SK-N-DZ (cell line): ENCODE measurements around the gene SCD. TPM values are rescaled to one million over a fixed set of nuclear protein-coding genes. Genes with fewer than 3 reads are reported as not detected.
"Not testable (repeated sequence)": the region's sequence is repeated elsewhere in the genome, so short reads cannot be mapped to it uniquely, and the experiment has no call there.

Source experiments
- DNase-seq: peaks from one replicate; pipeline ENCODE4 v3.0.0-alpha.2; 2015; ENCODE audit warnings: low spot score
- polyA plus RNA-seq, 2 experiments: library from polyadenylated mRNA; depleted of rRNA; stranded (reverse); fragments of >200 nt; gene quantifications; 2 replicates each; pipeline ENCODE4 v1.2.3, GENCODE V29; 2014

The SCD gene
- polyA plus RNA-seq (2014; cell fraction: cytosol; rRNA removed): 280 and 284 TPM in 2 replicates
- 87.8 and 102 TPM in 2 replicates for polyA plus RNA-seq (2014; cell fraction: nucleus; rRNA removed)

DNA sequence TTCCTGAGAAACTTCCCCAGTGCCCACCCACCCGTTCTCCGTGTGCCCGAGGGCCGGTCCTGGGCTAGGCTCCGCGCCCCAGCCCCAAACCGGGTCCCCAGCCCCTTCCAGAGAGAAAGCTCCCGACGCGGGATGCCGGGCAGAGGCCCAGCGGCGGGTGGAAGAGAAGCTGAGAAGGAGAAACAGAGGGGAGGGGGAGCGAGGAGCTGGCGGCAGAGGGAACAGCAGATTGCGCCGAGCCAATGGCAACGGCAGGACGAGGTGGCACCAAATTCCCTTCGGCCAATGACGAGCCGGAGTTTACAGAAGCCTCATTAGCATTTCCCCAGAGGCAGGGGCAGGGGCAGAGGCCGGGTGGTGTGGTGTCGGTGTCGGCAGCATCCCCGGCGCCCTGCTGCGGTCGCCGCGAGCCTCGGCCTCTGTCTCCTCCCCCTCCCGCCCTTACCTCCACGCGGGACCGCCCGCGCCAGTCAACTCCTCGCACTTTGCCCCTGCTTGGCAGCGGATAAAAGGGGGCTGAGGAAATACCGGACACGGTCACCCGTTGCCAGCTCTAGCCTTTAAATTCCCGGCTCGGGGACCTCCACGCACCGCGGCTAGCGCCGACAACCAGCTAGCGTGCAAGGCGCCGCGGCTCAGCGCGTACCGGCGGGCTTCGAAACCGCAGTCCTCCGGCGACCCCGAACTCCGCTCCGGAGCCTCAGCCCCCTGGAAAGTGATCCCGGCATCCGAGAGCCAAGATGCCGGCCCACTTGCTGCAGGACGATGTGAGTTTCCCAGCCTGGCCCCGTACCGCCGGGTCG lies at the start of gene SCD:
Gene SCD, plus strand, starts transcription at position 469 of the 803 bp plus-strand sequence. Its CDS starts 272 bp downstream, at position 741.
- DNase-seq: peak; percentile 98

DNA sequence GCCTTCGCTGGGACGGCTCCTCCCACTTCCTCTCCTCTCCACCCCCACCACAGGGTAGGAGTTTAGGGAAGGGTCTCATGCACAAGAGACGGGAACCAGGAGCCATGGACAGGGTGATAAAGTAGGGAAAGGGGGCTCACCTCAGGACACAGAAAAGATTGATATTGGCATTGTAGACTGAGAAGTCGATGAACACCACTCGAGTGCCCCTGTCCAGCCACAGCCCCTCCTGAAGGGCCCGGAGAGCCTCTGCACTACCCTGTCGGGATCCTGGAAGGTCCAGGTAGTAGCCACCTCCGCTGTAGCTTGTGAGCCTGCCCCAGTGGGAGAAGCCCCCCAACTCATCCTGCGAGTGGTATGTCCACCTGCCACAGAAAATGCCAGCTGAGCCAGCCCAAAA lies 49.8 kb upstream of the SCD start:
- no peak for DNase-seq

DNA sequence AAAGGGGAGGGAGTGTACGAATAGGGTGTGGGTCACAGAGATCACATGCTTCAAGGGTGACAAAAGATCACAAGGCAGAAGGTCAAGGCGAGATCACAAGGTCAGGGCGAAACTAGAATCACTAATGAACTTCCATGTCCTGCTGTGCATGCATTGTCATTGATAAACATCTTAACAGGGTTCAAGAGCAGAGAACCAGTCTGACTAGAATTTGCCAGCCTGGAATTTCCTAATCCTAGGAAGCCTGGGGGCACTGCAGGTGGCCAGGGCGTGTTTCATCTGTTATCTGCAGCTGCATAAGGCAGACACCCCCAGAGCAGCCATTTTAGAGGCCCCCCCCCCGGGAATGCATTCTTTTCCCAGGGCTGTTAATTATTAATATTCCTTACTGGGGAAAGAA lies 45.9 kb upstream of the SCD start:
- DNase-seq: not testable (repeated sequence)

DNA sequence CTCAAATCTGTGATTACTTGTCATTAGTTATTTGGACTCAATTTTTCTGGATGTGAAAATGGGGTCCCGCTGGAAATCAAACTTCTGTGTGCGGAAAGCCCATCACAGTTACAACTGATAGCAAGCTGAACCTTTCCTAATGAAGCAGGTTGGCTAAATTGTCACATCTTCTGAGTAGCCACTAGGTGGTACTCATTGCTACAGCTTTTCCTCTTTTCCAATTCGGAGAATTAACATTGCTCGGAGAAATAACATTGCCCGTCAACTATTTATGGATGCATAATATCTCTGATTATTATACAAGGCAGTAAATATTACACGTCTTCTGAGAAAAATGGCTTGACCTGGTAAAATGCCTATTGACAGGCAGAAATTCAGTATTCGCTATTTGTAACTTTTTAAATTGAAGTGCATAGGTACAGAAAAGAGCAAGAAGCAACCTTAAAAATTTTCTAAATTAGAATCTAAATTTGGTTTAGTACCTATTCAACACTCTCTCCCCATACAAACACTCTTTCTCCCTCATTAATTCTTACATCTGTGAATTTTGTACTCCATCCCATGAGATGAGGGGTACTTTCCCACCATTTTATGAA lies 43.2 kb upstream of the SCD start:
- DNase-seq: peak; percentile 29

DNA sequence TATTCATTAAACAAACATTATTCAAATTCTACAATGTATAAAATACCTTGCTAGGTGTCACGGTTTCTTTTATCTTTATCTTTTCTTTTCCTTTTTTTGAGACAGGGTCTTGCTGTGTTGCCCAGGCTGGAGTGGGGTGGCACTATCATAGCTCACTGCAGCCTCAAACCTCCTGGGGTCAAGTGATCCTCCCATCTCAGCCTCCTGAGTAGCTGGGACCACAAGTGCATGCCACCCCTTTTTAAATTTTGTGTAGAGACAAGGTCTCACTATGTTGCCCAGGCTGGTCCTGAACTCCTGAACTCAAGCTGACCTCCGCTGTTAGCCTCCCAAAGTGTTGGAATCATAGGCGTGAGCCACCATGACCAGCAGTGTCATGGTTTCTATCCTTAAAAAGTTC lies 42.6 kb upstream of the SCD start:
- no peak for DNase-seq

DNA sequence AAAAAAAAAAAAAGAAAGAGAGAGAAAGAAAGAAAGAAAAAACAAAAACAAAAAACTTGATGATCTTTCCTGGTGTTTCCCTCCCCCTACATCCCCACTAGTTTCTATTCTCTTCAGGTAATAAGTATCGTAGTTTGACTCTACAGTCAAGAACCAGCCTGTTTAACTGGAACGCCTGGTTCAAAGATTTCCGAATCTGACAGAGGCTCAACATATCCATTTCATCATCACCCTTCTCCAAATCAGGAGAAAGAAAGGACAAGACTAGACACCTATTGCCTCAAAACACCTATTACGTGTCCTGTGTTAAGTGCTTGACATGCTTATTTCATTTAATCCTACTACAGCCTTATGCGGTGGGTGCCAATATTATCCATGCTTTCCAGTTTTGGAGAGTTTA lies 40.2 kb upstream of the SCD start:
- DNase-seq: no peak

DNA sequence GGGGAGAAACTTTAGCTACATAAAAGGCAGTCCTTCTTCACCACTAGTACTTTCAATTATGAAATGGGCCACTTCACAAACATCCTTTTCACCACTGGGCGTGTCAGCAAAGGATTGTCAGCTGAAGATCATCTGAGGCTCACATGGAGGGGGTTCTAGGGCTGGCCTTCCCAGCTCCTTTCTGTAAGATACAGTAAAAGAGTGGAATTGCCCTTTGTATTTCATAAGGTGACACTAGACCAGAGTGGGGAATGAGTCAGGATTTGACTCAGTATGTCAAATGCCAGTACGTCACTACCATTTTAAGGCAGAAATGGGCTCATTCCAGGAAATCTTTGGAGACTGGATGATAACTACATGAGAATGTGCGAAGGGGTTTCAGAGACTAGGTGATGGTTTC lies 39.3 kb upstream of the SCD start:
- no peak for DNase-seq

DNA sequence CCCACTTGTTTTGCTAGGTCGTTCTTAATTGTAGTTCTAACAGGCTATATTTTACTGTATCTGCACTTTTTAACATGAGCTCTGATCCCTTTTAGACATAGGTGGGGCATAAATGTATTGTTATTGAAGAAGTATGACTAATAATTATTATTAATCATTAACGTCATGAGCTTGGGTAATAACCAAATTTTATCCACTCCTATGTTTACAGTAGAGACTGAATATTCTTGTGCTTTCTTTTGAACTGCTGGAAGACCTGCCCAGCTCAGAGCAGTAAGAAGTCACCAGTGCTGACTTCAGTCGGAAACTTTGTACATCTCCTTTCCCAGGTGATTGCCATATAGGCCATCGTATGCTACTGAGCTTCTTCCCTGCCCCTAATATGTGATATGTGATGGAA lies 35.7 kb upstream of the SCD start:
- DNase-seq: no peak

DNA sequence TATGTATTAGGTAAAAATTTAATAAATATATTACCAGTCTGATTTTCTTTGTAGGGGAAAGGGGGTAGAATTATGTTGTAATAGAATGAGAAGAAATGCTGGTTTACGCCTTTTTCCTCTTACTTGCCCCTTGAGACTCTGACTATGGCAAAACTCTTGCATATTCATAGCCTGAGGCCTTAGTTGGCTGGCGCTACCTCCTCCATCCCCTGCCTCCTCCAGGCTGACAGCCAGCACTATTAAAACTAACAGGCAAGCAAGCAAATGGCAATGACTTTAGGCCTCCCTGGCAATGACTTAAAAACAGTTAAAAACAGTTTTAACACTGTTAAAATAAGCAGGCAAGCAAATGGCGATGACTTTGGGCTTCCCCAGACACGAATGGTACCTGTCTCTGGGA lies 31.4 kb upstream of the SCD start:
- no peak for DNase-seq

DNA sequence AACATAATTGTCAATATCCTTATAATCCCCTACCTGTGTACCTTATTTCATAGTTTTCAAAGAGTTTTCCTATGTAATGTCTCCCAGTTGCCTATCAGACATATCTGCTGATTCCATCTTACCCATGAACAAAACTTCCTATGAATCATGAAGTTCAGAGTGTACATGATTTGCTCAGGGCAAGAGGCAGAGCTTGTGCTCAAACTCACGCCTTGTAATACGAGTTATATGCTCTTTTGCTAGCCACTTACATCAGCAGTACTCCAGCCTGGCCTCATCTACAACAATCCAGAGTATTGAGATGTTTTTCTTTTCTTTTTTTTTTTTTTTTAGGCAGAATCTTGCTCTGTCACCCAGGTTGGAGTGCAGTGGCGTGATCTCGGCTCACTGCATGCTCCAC lies 28.8 kb upstream of the SCD start:
- no peak for DNase-seq

DNA sequence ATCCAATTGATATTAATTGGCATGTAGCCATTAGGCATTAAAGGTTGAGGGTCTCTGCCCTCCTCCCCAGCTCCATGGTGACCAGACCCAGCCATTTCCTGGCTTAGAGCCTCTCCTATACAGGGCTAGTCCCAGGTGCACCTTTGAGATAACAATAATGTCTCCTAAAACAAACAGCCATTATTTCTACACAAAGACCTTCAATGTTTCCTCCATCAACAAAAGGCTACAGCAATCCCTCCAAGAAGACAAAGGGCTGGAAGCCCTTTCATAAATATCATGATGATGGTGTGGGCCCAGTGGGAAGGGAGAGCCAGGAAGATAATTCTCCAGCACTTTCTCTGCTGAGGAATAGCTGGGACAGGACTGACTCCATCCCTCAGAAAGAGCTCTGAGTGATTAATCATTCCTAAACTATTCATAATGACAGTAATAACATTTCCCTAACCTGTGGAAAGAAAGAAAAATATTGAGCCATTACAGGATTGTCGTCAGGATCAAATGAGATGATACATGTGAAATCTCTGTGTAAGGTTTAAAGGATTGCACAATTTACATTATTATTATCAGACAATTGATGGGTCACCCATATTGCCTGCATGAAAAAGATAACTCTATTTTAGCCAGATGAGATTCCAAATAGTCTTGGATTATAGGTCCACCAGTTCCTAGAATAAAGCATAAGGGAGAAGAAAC lies 27.2 kb upstream of the SCD start:
- no peak for DNase-seq

DNA sequence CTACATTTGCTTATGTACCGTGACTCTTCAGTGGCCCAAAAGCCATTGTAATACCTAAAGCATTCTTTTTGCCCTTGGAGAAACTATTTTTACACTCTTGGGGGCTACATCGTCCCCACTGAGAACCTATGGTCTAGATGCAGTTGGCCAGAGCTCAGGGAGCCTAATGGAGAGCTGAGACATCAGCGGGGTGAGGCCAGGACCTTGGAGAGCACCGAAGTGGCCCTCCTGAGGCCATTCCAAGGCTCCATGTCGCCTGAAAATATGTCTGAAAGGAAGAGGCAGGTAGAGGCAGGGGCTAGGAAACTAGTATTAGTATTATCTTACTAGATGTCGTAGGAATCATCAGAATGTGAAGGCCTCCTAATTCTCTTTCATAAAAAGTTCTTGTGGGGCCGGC lies 21.9 kb upstream of the SCD start:
- DNase-seq: no peak

DNA sequence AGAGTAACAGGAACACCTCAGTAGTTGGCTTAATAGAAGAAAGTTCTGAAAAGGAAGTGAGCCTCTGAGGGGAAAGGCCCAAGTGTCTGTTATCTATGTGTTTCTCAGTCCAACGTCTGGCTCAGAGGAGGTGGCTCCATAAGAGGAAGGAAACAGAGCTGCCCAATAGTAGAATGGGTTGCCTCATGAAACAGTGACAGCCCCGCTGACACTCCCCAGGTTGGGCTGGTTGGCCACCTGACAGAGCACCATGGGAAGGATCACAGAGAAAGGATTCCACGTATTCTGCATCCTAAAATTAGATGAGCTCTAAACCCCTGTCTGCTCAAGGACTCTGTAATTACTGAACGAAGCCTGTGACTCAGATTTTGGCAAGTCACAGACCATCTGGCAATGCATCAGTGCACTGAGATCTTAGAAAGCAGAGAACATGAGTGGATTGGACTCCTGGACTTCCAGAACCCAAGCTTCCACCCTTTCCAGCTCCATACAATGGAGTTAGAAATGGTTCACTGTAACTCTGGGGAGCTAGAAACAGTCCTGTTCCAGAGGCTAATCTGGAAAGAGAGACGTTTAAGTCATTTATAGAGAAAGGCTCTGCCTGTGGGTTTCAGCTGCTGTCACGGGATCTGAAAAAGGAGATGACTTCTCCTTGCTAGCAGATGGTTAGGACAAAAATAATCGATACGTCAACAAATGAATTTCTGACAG lies 19.9 kb upstream of the SCD start:
- DNase-seq: no peak

DNA sequence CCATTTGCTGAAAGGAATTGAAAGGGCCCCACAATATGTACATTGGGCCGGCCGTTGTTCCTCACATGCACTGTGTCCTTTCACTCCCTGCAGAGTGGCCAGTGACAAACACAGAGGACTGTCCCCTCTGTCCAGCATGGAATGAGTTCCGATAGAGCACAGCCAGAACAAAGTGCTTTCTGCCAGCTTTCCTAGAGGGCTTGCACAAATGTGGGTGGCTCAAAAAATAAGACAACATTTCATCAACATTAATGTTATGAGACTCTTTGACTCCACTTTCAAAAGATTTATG lies 19.4 kb upstream of the SCD start:
- no peak for DNase-seq

DNA sequence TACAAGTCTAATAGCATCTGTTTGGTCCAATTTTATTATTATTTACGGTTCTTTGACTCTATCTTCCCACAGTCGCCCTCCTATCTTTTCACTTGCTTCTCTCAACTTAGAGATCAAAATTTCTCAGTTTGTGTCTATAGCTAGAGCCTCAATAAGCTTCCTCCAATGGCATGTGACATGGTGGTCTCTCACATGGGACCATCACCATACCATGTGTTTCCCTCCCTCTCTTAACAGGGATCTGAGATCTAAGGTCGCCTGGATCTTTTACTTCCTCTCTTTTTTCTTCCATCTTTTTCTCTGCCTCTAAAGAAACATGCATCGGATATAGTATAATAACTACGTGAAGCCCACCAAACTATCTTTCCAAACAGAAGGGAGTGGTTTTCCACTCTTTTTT lies 18.8 kb upstream of the SCD start:
- DNase-seq: no peak

DNA sequence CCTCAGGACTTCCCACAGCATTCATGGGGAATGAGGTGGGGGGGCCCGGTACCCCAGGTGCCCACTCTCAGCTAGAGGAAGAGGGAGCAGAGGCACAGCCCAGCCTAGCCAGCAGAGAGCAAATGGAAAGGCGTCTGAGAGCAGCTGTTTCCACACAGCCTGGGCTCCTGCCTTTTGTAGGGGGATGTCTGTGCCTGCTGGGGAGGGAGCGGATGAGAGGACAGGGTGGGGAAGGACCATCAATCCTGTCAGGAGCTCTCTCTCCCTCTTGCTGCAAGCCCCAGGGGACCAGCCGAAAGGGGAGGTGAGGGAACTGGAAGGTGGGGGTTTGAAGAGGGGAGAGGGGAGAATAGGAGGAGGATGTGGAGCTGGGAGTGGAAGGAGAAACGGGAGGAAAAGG lies 17.0 kb upstream of the SCD start, which contains the start of gene PKD2L1:
Gene PKD2L1, minus strand, starts transcription at position 150 of the 400 bp plus-strand sequence. Its CDS starts 125 bp downstream, at position 25.
- DNase-seq: peak; percentile 26

DNA sequence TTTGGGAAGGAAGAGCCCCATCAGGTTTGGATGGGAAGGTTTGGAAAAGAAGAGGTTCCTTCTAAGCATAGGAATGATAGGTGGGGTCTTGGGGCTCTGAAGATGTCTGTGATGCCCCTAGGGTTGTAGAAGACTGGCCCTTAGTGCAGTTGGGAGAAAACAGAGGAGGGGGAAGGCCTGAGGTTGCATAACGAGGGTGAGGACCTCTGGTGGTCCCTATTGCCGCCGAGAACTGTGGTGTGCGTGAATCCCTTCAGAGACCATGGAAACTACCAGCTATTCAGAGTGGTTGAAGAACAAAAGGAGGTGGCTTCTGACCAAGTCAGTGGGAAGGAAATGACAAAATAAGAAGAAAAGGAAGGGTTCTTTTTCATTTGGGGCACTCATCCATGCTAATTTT lies 13.9 kb upstream of the SCD start:
- DNase-seq: no peak

DNA sequence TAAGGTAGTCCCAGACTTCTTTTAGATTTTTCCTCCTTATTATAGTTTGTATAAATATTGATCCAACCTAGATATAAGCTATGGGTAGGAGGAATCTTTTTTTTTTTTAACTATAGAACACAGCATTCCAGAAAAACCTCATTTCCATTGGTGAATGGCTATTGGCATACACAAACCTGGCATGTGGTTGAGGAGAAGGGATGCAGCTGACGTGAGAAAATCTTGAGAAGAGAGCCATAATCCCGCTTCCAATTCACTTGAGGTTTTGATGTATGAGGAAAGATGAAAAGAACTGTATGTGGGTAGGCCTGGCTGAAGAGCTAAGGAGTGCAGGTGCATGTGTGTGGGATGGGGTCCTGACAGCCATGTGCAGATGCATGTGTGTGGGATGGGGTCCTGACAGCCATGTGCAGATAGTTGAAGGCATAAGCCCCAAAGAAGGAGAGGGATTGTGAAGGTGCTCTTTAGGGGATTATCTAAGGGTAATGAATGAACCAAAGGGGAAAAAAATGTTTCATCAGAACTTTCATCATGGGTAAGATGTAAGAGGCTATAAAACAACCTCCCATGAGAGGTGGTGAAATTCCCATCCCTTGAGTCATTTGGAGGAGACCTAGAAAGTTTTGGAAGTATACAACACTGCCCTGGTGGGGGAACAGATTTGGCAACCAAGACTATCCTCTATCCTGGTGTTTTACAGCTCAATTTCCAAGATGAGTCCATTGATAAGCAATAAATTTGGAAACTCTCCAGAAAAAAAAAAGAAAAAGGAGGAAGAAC lies 13.2 kb upstream of the SCD start:
- DNase-seq: no peak

DNA sequence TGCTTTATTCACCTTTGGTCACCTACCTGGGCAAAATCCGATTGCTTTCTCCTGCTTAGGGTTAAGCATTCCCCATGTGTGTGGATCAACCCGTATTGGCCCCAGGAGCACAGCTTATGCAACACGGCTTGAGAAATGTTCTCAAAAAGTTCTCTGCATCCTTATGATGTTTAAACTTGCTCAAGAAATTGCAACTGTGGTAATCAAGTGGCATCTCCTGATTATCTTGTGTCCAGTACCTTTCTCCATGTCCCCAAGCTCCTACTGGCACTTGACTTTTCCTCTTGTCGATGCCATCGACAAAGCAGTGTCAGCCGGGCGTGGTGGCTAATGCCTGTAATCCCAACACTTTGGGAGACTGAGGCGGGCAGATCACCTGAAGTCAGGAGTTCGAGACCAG lies 12.3 kb upstream of the SCD start:
- no peak for DNase-seq

DNA sequence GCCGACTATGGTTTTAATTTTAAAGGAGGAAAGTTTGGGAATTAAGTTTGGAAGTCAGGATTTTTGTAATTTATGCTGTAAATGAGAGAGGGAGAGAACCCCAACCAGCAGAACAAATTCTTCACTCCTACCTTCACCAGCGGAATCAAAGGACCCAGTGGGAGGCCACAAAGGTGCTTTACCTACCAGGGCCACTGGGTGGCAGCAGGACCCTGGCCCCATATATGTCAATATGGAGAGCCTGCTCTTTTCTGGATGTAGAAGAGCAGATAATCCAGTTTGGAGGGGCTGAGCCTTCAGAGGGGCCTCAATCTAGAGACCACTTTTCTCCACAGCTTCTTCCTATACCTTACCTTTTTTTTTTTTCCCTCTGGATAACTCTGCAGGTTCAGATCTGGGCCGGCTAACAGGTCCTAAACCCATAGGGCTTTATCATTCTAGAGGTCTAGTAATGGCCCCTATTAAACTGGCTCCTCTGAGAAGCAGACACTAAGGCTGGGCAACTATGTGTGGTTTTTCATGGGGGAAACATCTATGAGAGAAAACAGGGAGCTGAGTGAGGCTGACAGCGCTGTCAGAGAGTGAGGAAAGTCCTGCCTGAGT lies 8.5 kb upstream of the SCD start:
- DNase-seq: peak; percentile 75

DNA sequence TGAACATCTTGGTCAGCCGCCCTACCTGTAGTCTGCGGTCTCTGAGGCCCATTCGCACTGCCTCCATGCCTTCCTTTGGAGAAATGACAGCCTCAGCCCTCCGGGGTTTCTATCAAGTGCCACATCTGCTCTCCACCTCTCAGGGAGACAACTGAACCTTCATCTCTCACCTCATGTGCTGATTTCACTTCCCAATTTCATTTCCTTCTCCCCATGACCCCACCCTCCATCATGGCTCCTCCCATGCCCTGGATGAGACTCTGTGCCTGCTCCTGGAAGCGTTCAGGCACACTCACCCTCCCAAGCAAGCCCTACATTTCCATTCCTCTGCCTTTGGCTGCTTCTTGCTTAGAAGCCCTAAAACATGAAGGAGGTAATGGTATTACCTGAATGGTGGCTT lies 7.8 kb upstream of the SCD start:
- DNase-seq: no peak
